IMR-90 (cell line): ENCODE results near the gene CELSR1.

Experiments used
- BHLHE40 ChIP-seq: fragments of 150-350 bp; IDR thresholded peaks from 2 replicates; pipeline ENCODE4 v1.6.1; 2016; ENCODE audit warnings: mild to moderate bottlenecking, low read depth, low read length
- CHD1 ChIP-seq: IDR thresholded peaks from 2 replicates; pipeline ENCODE4 v1.6.1; 2012; ENCODE audit warnings: low read depth, low read length, improper control_type of control experiment
- CTCF ChIP-seq: conservative IDR thresholded peaks from 2 replicates; pipeline ENCODE4 v1.5.1; 2012; ENCODE audit warnings: mild to moderate bottlenecking, low read depth, low read length, improper control_type of control experiment
- MAZ ChIP-seq: IDR thresholded peaks from 2 replicates; pipeline ENCODE4 v1.6.1; 2012; ENCODE audit warnings: low read depth, mild to moderate bottlenecking, low read length, improper control_type of control experiment, moderate library complexity, borderline replicate concordance
- MXI1 ChIP-seq: IDR thresholded peaks from 2 replicates; pipeline ENCODE4 v1.6.1; 2012; ENCODE audit warnings: low read depth, mild to moderate bottlenecking, low read length, moderate library complexity, borderline replicate concordance
- POLR2A ChIP-seq: IDR thresholded peaks from 2 replicates; pipeline ENCODE4 v1.6.1; 2012; ENCODE audit warnings: mild to moderate bottlenecking, low read depth, low read length
- RCOR1 ChIP-seq: IDR thresholded peaks from 2 replicates; pipeline ENCODE4 v1.6.1; 2012; ENCODE audit warnings: mild to moderate bottlenecking, low read length, improper control_type of control experiment; ENCODE audit not compliant: insufficient replicate concordance

GRCh38 chr22:46407748-46408147 is 129.7 kb downstream of the CELSR1 start:
- TF ChIP-seq POLR2A (no peak), CTCF (no peak), RCOR1 (no peak), CHD1 (no peak), BHLHE40 (no peak), MAZ (no peak), MXI1 (no peak)
